Brain pericyte (primary cell): ENCODE measurements around the gene HMG20A.
"Not testable (repeated sequence)": the region's sequence is repeated elsewhere in the genome, so short reads cannot be mapped to it uniquely, and the experiment has no call there.

Experiments
- DNase-seq: peaks from one replicate; pipeline ENCODE4 v3.0.0-alpha.2; 2012; ENCODE audit warnings: low read depth, low spot score

HMG20A gene

GRCh38 chr15:77420610-77421369 is at the start of gene HMG20A:
Gene HMG20A, plus strand, starts transcription at chr15:77420888. Its CDS starts 37,520 bp downstream, at chr15:77458408.
- DNase-seq, result peak; percentile 74

- no peak for DNase-seq
Measured at GRCh38 chr15:77371850-77372563, 48.7 kb upstream of the HMG20A start.

DNA sequence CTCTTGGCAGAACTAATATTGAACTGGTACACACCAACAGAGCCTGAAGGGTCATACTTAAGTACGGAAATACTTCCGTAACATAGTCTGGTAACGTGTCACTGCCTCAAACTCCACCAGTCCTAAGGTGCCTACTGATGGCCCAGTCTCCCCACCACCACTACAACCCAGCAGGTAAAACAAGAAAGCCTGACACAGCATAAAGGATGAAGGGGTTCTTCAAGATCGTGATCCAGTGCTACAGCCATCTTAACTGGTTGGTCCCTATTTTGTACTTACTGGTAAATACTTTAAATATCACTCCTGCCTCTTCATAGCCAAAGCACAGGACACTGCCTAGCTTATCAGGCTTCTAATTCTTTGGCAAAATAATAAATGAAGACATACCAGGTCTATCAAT is 47.2 kb upstream of the HMG20A start:
- no peak for DNase-seq

DNA sequence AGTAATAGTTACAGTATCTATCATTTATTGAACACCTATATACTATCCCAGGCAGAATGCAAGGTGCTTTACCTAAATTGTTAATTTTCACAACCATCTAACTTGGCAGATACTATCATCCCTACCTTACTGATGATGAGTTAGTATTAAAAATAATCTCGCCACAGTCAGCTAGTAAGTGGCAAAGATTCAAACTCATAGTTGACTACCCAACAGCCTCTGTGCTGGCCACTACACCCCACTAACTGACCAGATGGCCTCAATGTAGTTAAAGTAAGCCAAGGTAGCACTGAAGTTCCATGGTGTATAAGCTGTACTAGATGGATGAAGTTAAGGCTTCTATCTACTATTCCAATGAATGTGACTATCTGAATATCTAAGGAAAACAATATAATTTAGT is 45.6 kb upstream of the HMG20A start:
- DNase-seq, result no peak

DNA sequence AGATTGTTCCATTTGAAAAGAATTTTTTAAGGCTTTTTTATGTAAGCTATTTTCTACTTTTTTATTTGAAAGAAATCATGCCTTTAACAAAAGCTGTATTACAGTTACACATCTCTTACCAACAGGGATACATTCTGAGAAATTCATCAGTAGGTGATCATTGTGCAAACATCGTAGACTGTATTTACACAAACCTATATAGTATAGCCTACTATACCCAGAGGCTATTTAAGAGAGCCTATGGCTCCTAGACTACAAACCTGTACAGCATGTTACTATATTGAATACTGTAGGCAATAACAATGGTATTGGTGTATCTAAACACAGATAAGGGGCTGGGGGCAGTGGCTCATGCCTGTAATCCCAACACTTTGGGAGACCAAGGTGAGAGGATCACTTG is 43.9 kb upstream of the HMG20A start:
- DNase-seq, result no peak

DNA sequence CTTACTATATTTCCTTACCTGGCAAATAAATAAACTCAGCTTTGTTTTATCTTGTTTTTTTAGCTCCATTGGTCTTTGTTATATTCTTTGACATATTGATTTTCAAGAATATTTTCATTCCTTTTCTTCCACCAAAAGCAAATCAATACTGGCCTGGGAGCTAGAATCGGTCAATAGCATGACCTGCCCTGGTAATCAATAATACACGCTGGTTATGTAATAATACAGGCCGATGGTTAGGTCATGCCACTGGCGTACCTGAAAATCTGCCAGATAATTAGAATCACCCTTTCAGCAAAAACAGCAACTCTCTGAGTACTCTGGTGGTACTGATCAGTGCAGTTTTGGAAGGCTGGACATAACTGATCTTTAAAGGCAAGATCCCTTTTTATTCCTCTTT is 40.7 kb upstream of the HMG20A start:
- no peak for DNase-seq

DNA sequence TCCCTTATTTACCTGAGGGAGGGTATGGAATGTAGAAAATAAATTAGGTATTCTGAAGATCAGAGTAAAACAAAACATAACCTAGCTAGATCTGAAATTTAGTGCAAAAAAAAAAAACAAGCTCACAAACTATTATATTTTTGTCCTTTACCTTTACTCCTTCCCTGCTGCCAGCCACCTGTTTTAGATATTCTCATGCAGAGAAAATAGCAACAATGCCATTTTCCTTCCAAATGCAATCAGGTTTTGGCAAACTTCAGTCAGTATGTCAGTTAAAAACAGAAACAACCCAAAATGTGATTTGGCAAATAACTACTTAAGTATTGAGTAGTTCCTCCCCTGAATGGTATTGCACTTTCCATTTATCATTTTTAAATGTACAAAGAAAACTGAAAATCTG is 36.6 kb upstream of the HMG20A start:
- no peak for DNase-seq

DNA sequence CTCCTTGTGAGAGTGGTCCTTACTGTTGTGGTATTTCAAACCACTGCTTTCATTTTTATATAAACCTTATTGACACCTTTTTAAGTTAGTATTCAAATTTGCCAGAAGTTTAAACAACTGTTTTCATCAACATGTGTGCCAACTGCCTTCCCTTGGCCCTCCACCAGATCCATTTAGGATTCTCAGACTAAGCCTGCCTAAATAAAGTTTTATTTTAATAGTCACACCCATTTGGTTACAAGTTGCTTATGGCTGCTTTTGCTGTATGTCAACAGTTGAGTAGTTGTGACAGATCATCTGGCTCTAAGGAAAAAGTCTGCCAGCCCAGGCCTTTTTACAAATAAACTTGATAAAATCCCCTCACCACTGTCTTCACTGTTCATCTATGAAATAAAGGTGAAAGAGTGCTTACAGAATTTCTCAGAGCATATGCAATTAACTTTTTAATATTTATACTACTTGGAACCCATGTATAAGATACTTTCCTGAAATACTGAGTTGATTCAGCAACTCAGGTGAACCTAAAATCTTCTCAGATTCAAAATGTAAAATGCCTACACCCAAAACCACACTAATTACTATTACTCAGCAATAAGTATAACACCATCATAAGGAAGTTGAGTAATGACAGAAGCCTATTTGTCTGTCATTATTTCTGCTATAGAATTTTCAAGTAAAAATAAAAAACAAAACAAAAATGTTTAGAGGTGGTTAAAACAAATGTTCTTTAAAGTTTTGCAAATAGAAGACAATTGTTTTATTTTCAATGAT is 35.9 kb upstream of the HMG20A start:
- DNase-seq, result no peak

- DNase-seq, result no peak
Measured at GRCh38 chr15:77386626-77387025, 34.1 kb upstream of the HMG20A start.

GRCh38 chr15:77387365-77388105 is 33.2 kb upstream of the HMG20A start:
- DNase-seq, result no peak

DNA sequence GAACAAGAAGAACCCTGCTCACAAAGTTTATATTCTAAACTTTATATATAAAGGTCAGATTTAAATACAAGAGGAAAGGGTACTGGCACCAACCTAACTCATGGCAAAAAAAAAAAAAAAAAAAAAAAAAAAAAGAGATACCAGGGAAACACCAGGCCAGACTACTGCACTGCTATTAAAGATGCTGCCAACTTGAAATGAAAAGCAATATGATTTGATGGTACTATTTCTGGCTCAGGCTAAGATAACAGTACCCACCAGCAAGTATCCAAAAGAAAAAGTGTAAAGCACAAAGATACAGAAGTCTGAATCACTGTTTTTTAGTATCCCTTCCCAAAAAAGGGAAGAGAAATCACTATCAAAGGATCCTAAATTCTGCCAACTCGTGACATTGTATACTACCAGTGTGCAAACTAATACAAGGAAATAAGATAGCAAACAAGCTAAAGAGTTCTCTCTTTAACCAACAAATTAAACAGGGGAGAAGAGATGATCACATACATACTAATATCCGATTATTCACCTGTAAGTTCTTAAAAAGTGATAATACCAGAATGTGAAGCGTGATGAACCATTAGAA is 29.2 kb upstream of the HMG20A start:
- DNase-seq, result no peak

DNA sequence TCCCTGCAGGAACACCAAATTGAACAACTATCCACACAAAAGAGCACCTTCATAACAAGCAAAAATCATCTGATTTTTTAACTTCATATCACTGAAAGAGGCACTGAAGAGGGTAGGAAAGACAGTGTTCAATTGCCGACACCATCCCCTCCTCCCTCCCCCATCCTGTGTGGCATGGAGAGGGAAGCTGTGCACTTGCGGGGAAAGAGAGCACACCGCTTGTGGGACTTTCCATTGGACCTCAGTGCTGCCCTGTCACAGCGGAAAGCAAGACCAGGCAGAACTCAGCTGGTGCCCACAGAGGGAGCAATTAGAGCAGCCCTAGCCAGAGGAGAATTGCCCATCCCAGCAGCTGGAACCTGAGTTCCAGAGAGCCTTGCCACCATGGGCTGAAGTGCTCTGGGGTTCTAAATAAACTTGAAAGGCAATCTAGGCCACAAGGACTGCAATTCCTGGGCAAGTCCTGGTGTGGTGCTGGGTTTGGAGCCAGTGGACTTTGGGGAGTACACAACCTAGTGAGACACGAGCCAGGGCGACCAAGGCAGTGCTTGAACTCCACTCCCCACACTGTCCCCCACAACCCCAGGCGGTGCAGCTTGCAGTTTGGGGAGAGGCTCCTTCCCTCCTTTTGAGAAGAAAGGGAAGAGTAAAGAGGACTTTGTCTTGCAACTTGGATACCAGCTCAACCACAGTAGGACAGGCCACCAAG is 27.8 kb upstream of the HMG20A start:
- no peak for DNase-seq

GRCh38 chr15:77393471-77393840 is 27.2 kb upstream of the HMG20A start:
- DNase-seq, result no peak

DNA sequence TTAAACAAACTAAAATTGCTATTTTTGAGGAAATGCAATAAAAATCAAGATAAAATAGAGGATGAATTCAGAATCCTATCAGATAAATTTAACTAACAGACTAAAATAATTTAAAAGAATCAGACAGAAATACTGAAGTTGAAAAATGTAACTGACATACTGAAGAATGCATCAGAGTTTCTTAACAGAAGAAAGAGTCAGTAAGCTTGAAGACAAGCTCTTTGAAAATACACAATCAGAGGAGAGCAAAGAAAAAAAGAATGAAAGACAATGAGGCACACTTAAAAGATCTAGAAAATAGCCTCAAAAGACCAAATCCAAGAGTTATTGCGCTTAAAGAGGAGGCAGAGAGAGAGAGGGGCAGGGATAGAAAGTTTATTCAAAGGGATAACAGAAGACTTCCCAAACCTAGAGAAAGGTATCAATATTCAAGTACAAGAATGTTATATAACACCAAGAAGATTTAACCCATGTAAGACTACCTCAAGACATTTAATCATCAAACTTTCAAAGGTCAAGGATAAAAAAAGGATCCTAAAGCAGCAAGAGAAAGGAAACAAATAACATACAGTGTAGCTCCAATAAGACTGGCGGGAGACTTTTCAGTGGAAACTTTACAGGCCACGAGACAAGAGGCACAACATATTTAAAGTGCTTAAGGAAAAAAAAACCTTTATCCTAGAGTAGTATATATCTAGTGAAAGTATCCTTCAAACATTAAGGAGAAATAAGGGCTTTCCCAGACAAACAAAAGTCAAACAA is 25.5 kb upstream of the HMG20A start:
- no peak for DNase-seq

DNA sequence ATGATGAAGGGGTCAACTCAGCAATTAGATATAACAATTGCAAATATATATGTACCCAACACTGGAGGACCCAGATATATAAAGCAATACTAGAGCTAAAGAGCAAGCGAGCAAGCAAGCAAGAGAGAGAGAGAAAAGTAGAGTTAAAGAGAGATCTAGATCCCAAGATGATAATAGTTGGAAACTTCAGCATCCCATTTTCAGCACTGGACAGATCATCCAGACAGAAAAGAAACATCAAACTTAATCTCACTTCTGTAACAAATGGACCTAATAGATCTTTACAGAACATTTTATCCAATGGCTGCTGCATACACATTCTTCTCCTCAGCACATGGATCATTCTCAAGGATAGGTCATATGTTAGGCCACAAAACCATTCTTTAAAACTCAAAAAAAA is 24.0 kb upstream of the HMG20A start:
- no peak for DNase-seq

DNA sequence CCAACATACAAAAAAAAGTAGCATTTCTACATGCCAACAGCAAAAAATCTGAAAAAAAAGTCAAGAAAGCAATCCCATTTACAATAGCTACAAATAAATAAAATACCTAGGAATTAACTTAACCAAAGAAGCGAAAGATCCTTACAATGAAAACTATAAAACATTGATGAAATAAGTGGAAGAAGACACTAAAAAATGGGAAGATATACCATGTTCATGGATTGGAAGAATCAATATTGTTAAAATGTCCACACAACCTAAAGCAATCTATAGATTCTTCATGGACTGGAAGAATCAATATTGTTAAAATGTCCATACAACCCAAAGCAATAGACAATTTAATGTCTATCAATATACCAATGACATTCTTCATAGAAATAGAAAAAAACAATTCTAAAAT is 21.8 kb upstream of the HMG20A start:
- DNase-seq, result no peak

DNA sequence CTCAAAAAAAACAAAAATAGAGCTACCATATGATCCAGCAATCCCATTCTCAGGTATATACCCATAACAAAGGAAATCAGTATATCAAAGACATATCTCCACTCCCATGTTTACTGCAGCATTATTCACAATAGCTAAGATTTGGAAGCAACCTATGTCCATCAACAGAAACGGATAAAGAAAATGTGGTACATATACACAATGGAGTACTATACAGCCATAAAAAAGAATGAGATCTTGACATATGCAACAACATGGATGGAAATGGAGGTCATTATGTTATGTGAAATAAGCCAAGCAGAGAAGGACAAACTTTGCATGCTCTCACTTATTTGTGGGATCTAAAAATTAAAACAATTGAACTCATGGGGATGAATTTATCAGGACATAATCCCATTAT is 20.4 kb upstream of the HMG20A start:
- DNase-seq, result no peak

DNA sequence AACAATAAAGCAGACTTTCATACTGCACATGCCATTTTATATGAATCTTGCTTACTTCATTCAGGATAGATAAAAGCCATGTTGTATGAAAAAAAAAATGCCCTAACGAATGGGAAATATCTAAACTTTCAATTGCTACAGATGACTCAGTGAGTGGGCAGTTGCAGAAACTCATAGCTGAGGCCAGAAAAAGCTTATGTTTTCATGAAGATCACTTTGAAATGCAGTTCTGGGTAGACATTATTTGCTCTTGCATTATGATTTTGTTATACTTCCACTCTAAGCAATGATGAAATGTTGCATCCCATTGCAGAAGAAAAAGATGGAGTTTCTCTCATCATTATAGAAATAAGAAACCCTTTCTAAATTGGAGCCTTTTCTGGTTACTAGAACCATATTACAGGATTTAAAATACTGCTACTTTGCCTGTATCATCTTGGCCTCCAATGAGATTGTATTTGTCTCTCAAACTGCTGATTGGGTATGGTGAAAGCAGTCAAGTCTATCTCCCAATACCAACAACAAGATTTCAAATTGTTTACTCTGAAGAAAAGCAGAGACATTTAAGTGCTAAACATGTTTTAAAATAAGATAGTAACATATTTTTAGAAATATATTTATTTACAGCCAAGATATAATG is 17.8 kb upstream of the HMG20A start:
- peak; percentile 17 for DNase-seq

GRCh38 chr15:77406173-77406759 is 14.4 kb upstream of the HMG20A start:
- not testable (repeated sequence) for DNase-seq
